ENCODE results near the gene SNUPN. TPM values are rescaled to one million over a fixed set of nuclear protein-coding genes. Genes with fewer than 3 reads are reported as not detected.
"Not testable (repeated sequence)": the region's sequence is repeated elsewhere in the genome, so short reads cannot be mapped to it uniquely, and the experiment has no call there.

The SNUPN gene
- total RNA-seq, 1 donor from 2014 or later, result 27.0 TPM

DNA sequence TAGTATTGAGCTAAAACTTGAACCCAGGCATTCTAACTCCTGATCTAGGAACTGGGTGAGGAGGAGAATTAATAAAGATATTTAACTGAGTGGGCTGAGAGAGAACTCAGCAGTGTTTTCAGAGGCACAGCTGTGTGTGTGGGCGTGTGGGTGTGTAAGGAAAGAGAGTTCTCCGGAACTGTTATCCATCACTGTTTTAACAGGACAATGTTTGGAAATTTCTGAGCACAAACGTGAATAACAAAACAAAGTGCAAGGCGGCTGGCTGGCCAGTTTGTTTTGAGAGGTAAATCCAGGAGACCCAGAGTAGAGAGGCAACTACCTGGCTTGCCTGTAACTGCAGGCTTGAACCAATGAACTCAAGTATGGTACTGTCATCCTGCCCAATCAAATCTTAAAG, 41.4 kb downstream of the SNUPN start:
- H3K27me3 Mint-ChIP-seq (ENCODE audit: unreplicated experiment), result no peaks in the 10 kb centered on the region
- DNase-seq (ENCODE audit: extremely low spot score, unreplicated experiment), result no peak
- H3K4me1 Mint-ChIP-seq (ENCODE audit: unreplicated experiment), result peaks cover 11% of the 10 kb centered on the region
- H3K36me3 Mint-ChIP-seq (ENCODE audit: unreplicated experiment), result peaks cover 6% of the 10 kb centered on the region
- no peaks in the 10 kb centered on the region for H3K9me3 Mint-ChIP-seq (ENCODE audit: unreplicated experiment)
- no peak for TF ChIP-seq CTCF (IDR thresholded peaks at IDR 0.05)
- H3K4me3 Mint-ChIP-seq (ENCODE audit: unreplicated experiment), result no peak overlapping the region
- no peak overlapping the region for H3K27ac Mint-ChIP-seq (ENCODE audit: unreplicated experiment)

- no peak for DNase-seq (ENCODE audit: extremely low spot score, unreplicated experiment)
- H3K27me3 Mint-ChIP-seq (ENCODE audit: unreplicated experiment), result no peaks in the 10 kb centered on the region
- no peak overlapping the region for H3K27ac Mint-ChIP-seq (ENCODE audit: unreplicated experiment)
- H3K4me1 Mint-ChIP-seq (ENCODE audit: unreplicated experiment), result peaks cover 11% of the 10 kb centered on the region
- H3K9me3 Mint-ChIP-seq (ENCODE audit: unreplicated experiment), result no peaks in the 10 kb centered on the region
- no peak for TF ChIP-seq CTCF (IDR thresholded peaks at IDR 0.05)
- H3K4me3 Mint-ChIP-seq (ENCODE audit: unreplicated experiment), result no peak overlapping the region
- peaks cover 6% of the 10 kb centered on the region for H3K36me3 Mint-ChIP-seq (ENCODE audit: unreplicated experiment)
Measured at GRCh38 chr15:75583701-75584100, 41.8 kb downstream of the SNUPN start.

DNA sequence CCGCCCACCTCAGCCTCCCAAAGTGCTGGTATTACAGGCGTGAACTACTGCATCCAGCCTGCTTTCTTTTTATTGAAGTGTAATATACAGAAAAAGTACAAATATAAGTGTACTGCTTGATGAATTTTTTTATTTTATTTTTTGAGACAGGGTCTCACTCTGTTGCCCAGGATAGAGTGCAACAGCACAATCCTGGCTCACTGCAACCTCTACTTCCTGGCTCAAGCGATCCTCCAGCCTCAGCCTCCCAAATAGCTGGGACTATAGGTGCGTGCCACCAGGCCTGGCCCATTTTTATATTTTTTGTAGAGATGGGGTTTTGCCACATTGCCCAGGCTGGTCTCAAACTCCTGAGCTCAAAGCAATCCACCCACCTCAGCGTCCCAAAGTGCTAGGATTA, 42.6 kb downstream of the SNUPN start:
- H3K27me3 Mint-ChIP-seq (ENCODE audit: unreplicated experiment); DNase-seq (ENCODE audit: extremely low spot score, unreplicated experiment); H3K9me3 Mint-ChIP-seq (ENCODE audit: unreplicated experiment); H3K36me3 Mint-ChIP-seq (ENCODE audit: unreplicated experiment); H3K4me3 Mint-ChIP-seq (ENCODE audit: unreplicated experiment); H3K27ac Mint-ChIP-seq (ENCODE audit: unreplicated experiment): not testable (repeated sequence)
- H3K4me1 Mint-ChIP-seq (ENCODE audit: unreplicated experiment), result peaks cover 11% of the 10 kb centered on the region

GRCh38 chr15:75578948-75579920, 46.3 kb downstream of the SNUPN start, which contains the start of gene PTPN9:
Gene PTPN9 (minus strand): TSS chr15:75579315. CDS start chr15:75578776, 539 bp downstream.
- Mint-ChIP-seq H3K27ac (ENCODE audit: unreplicated experiment) (peak within 1 kb of the TSS; percentile 97), H3K36me3 (ENCODE audit: unreplicated experiment) (peaks cover 1% of the 10 kb centered on the region), H3K27me3 (ENCODE audit: unreplicated experiment) (no peaks in the 10 kb centered on the region), H3K9me3 (ENCODE audit: unreplicated experiment) (no peaks in the 10 kb centered on the region), H3K4me3 (ENCODE audit: unreplicated experiment) (peak within 1 kb of the TSS; percentile 94), H3K4me1 (ENCODE audit: unreplicated experiment) (peaks cover 26% of the 10 kb centered on the region)
- peak; percentile 92 for DNase-seq (ENCODE audit: extremely low spot score, unreplicated experiment)
- TF ChIP-seq CTCF (IDR thresholded peaks at IDR 0.05), result peak; percentile 60

DNA sequence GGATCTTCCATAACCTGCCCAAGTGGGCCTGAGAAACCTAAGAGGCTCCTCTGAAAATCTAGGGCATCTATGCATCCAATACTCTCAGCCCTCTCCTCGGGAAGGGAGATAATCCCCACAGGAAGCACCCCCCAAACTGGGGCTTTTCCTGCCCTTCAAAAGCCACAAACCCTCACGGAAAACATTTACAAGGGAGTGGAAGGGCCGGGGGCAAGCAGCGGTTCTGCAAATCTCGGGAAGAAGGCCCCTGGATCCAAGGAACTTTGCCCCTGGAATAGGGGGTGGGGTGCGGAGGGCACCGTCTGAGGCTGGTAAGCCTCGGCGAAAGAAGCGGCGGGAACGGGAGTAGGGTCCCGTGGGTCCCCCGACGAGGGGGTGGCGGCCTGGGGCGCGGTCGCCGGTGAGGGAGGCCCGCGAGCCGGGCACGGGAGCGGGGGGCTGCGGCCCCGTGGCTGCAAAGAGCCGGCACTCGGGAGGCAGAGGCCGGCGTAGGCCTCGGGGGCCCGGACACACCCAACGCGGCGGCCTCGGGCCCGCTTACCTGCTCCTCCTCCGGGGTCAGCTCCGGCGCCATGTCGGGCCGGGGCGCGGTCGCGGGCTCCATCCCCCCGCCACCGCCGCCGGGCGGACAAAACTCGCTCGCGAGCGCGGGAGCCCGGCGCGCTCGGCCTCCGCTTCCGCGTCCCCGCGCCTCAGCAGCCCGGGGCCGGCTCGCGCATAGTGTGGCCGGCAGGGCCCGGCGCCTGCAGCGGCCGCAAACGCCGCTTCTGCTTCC, 47.2 kb downstream of the SNUPN start:
- Mint-ChIP-seq H3K27ac (ENCODE audit: unreplicated experiment) (peak overlapping the region; percentile 97), H3K4me1 (ENCODE audit: unreplicated experiment) (peaks cover 28% of the 10 kb centered on the region), H3K4me3 (ENCODE audit: unreplicated experiment) (peak overlapping the region; percentile 94), H3K27me3 (ENCODE audit: unreplicated experiment) (no peaks in the 10 kb centered on the region), H3K9me3 (ENCODE audit: unreplicated experiment) (no peaks in the 10 kb centered on the region), H3K36me3 (ENCODE audit: unreplicated experiment) (peaks cover 6% of the 10 kb centered on the region)
- DNase-seq (ENCODE audit: extremely low spot score, unreplicated experiment), result peak; percentile 84
- no peak for TF ChIP-seq CTCF (IDR thresholded peaks at IDR 0.05)

Measured in osteocyte (in vitro differentiated cells).